Cardiac fibroblast (primary cell): ENCODE data around the gene ZC3HAV1.
"Not testable (repeated sequence)": the region's sequence is repeated elsewhere in the genome, so short reads cannot be mapped to it uniquely, and the experiment has no call there.

Source experiments
- DNase-seq, 2 donors: peaks; one replicate each; pipeline versions ENCODE4 v3.0.0 to v3.0.0-alpha.2; 2010; ENCODE audit warnings: low read depth in 2 of 2
- H3K4me3 ChIP-seq, 2 donors: replicated peaks in 1 of 2; 1 replicate in 1 of 2; 2 replicates in 1 of 2; pipeline ENCODE4 v1.5.1; 2011; ENCODE audit warnings: low read depth in 2 of 2, low read length in 2 of 2, mild to moderate bottlenecking in 2 of 2, moderate library complexity in 1 of 2
- CTCF ChIP-seq: IDR thresholded peaks from one replicate; pipeline ENCODE4 v1.5.1; 2011; ENCODE audit warnings: low read depth, mild to moderate bottlenecking, low read length, inconsistent platforms

The ZC3HAV1 gene

DNA sequence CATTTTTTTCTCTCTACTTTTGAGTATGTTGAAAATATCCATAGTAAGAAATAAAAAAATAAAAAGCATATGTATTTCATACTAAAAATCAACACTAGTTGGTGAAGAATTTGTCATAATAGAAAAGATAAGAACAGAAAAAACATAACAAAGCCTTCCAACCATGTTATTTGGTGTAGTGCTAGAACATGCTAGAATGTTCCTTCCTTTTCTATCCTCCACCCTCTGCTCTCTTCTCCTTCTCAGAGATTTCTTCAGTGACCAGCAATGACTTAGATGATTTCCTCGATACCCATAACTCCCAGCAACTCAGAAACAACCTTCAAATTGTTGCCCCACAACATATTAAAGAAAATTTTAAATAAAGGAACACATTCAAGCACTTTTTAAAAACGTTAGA, 2.6 kb downstream of the ZC3HAV1 start:
- H3K4me3 ChIP-seq, result peak overlapping the region in 1 of 2 donors; percentile 97
- no peak for TF ChIP-seq CTCF
- no peak for DNase-seq

DNA sequence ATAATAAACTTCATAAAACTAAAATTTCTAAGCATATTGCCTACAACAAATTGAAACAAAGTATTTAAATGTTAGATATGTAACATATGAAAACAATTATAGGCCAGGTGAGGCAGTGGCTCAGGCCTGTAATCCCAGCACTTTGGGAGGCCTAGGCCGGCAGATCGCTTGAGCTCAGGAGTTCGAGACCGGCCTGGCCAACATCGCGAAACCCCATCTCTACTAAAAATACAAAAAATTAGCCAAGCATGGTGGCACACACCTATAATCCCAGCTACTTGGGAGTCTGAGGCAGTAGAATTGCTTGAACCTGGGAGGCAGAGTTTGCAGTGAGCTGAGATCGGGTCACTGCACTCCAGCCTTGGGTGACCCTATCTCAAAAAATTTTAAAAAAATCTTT, 3.3 kb downstream of the ZC3HAV1 start:
- not testable (repeated sequence) for H3K4me3 ChIP-seq, DNase-seq

DNA sequence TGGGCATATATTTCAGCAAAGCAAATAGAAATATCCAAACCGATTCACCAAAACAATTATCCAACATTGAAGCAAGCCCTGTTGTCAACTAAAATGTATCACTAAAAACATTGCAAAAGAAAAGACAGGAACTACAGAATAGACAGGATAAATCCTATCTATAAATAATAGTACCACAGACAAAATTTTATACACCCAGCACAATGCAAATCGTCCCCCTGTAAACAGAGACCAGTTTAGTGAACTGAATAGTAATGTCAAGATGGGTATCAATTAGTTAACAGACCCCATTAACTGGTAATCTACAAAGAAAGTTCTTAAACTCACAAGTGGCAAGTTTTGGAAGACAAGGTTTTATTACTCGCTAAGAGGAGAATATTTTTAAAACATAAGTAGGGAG, 4.0 kb downstream of the ZC3HAV1 start:
- no peak for TF ChIP-seq CTCF
- no peak overlapping the region for H3K4me3 ChIP-seq
- DNase-seq, result no peak

DNA sequence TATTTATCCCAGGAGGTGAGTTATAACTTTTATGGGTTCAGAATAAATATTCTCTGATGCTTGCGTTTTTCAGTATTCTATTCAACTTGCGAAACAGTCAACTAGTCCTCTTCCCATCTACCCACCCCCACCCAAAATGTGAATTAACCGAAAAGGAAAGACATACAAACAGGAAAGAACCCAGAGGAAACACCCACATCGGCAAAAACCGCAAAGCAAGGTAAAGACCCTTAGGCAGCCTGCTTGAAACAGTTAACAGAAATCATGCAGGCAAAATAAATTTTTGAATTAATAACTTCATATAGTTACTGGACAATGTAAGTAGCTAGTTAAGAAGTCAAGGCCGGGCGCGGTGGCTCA, 5.4 kb downstream of the ZC3HAV1 start:
- TF ChIP-seq CTCF, result no peak
- no peak for DNase-seq
- H3K4me3 ChIP-seq, result no peak overlapping the region

DNA sequence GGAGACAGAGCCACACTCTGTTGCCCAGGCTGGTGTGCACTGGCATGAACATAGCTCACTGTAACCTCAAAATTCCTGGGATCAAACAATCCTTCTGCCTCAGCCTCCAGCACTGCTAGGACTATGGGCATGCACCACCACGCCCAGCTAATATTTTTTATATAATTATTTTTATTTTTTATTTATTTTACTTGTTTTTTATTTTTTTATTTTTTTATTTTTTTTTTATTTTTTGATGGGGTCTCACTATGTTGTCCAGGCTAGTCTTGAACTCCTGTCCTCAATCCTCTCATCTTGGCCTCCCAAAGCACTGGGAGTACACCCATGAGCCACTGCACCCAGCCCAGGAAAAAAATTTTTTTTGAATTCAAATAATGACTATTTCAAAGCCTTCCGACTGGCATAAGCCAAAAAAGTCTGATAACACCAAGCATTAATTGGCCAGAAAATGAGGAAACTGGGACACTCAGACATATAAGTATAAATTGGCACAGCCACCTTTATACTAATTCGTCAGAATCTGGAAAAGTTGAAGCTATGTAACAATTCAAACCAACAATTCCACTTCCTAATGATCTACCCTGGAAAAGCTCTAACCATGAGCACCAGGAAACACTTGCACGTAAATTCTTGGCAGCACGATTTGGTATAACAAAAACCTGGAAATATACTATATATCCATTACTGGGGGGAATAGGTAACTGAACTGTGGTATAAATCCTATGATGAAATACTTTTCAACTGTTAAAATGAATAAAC, 6.3 kb downstream of the ZC3HAV1 start:
- no peak for DNase-seq
- TF ChIP-seq CTCF, result no peak
- H3K4me3 ChIP-seq, result no peak overlapping the region

DNA sequence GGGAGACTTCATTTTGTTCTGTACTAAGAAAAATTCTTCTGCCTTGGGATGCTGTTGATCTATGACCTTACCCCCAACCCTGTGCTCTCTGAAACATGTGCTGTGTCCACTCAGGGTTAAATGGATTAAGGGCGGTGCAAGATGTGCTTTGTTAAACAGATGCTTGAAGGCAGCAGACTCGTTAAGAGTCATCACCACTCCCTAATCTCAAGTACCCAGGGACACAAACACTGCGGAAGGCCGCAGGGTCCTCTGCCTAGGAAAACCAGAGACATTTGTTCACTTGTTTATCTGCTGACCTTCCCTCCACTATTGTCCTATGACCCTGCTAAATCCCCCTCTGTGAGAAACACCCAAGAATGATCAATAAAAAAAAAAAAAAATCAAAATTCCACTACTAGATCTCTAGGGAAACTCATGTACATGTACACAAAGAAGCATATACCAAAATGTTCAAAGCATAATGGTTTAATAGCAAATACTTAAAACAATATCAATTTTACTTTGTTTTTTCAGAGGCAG, 7.8 kb downstream of the ZC3HAV1 start:
- not testable (repeated sequence) for H3K4me3 ChIP-seq, DNase-seq

DNA sequence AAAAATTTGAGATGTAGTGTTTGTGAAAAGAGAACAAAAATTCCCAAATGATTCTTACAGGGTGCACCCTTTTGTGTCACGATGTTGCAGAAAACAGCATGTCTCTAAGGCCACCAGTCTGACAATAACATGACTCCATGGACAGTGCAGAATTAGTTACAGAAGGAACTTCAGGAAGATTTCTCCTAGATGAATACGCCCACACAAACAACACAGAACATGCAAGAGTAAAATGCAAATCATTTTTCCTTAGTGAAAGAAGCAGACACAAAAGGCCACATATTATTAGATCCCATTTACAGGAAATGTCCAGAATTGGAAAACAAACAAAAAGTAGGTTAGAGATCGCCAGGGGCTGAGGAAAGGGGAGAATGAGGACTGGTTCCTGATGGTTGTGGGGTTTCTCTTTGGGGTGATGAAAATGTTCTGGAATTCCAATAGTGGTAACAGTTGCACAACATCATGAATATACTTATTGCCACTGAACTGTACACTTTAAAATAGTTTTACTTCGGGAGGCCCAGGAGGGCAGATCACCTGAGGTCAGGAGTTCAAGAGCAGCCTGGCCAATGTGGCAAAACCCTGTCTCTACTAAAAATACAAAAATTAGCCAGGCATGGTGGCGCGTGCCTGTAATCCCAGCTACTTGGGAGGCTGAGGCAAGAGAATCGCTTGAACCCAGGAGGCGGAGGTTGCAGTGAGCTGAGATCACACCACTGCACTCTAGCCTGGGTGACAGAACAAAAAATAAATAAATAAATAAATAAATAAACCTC, 10.2 kb downstream of the ZC3HAV1 start:
- no peak overlapping the region for H3K4me3 ChIP-seq
- DNase-seq, result peak; percentile 33 to 34
- no peak for TF ChIP-seq CTCF
